Kidney capillary endothelial cell (primary cell): ENCODE measurements around the gene LRRC8C.

Experiments used
- DNase-seq: peaks from one replicate; pipeline ENCODE4 v3.0.0-alpha.2; 2018; ENCODE audit warnings: low spot score

LRRC8C gene

GRCh38 chr1:89671775-89672488 lies 39.0 kb downstream of the LRRC8C start:
- peak; percentile 74 for DNase-seq

- DNase-seq: no peak
These were observed 39.7 kb downstream of the LRRC8C start for GRCh38 chr1:89672489-89673183.

- no peak for DNase-seq
These were observed 40.3 kb downstream of the LRRC8C start for GRCh38 chr1:89673251-89673650.

GRCh38 chr1:89675677-89676076 lies 42.8 kb downstream of the LRRC8C start:
- DNase-seq: no peak

- DNase-seq: no peak
These were observed 48.3 kb downstream of the LRRC8C start for GRCh38 chr1:89681045-89681729.

GRCh38 chr1:89682611-89683010 lies 49.7 kb downstream of the LRRC8C start:
- DNase-seq: no peak

GRCh38 chr1:89685461-89685860 lies 52.5 kb downstream of the LRRC8C start:
- no peak for DNase-seq

GRCh38 chr1:89686520-89686919 lies 53.6 kb downstream of the LRRC8C start:
- DNase-seq: no peak

- DNase-seq: no peak
These were observed 54.3 kb downstream of the LRRC8C start for GRCh38 chr1:89687254-89687653.

- DNase-seq: no peak
These were observed 55.7 kb downstream of the LRRC8C start for GRCh38 chr1:89688607-89689006.

- DNase-seq: no peak
These were observed 56.3 kb downstream of the LRRC8C start for GRCh38 chr1:89689234-89689633.

GRCh38 chr1:89690595-89690994 lies 57.7 kb downstream of the LRRC8C start:
- no peak for DNase-seq

GRCh38 chr1:89692601-89693521 lies 59.9 kb downstream of the LRRC8C start:
- peak; percentile 80 for DNase-seq

GRCh38 chr1:89695847-89696246 lies 62.9 kb downstream of the LRRC8C start:
- no peak for DNase-seq

GRCh38 chr1:89697383-89697782 lies 64.5 kb downstream of the LRRC8C start:
- DNase-seq: no peak

GRCh38 chr1:89698020-89698560 lies 65.2 kb downstream of the LRRC8C start:
- no peak for DNase-seq

- no peak for DNase-seq
These were observed 65.7 kb downstream of the LRRC8C start for GRCh38 chr1:89698624-89699023.

- DNase-seq: no peak
These were observed 66.6 kb downstream of the LRRC8C start for GRCh38 chr1:89699451-89699986.

GRCh38 chr1:89701746-89702241 lies 68.9 kb downstream of the LRRC8C start:
- no peak for DNase-seq

- no peak for DNase-seq
These were observed 69.7 kb downstream of the LRRC8C start for GRCh38 chr1:89702520-89703045.

- no peak for DNase-seq
These were observed 70.5 kb downstream of the LRRC8C start for GRCh38 chr1:89703469-89703868.
